ENCODE results near the gene RFX3. TPM values are rescaled to one million over a fixed set of nuclear protein-coding genes. Genes with fewer than 3 reads are reported as not detected.

Gene RFX3
- total RNA-seq, 2 donors from 2014 or later = 27.5 to 28.2 TPM

GRCh38 chr9:3256571-3257330, 269.1 kb downstream of the RFX3 start:
- Mint-ChIP-seq H3K27me3 (ENCODE audit: insufficient read depth) (no peaks in the 10 kb centered on the region), H3K27ac (no peak overlapping the region), H3K36me3 (ENCODE audit: low read depth) (peaks cover 21% of the 10 kb centered on the region), H3K9me3 (no peaks in the 10 kb centered on the region), H3K4me1 (no peaks in the 10 kb centered on the region), H3K4me3 (no peak overlapping the region)
- 90 to 92% methylated on average over 3 of the region's 3 CpGs for WGBS, 2 experiments (ENCODE audit: insufficient coverage in 1 of 2, insufficient read length in 1 of 2)
- no peak overlapping the region for H3K27ac ChIP-seq (ENCODE audit: low read depth, low read length)
- H3K36me3 ChIP-seq (ENCODE audit: control insufficient read depth, insufficient read depth, low read length) = peaks cover 13% of the 10 kb centered on the region
- no peaks in the 10 kb centered on the region for H3K4me1 ChIP-seq (ENCODE audit: control insufficient read depth, insufficient read depth, low read length)
- H3K27me3 ChIP-seq (ENCODE audit: control insufficient read depth, insufficient read depth, low read length, poor library complexity, severe bottlenecking) = no peaks in the 10 kb centered on the region
- H3K9me3 ChIP-seq (ENCODE audit: control insufficient read depth, low read length) = no peaks in the 10 kb centered on the region
- no peak overlapping the region for H3K4me3 ChIP-seq (ENCODE audit: low read length)
- TF ChIP-seq, protein P1, sequence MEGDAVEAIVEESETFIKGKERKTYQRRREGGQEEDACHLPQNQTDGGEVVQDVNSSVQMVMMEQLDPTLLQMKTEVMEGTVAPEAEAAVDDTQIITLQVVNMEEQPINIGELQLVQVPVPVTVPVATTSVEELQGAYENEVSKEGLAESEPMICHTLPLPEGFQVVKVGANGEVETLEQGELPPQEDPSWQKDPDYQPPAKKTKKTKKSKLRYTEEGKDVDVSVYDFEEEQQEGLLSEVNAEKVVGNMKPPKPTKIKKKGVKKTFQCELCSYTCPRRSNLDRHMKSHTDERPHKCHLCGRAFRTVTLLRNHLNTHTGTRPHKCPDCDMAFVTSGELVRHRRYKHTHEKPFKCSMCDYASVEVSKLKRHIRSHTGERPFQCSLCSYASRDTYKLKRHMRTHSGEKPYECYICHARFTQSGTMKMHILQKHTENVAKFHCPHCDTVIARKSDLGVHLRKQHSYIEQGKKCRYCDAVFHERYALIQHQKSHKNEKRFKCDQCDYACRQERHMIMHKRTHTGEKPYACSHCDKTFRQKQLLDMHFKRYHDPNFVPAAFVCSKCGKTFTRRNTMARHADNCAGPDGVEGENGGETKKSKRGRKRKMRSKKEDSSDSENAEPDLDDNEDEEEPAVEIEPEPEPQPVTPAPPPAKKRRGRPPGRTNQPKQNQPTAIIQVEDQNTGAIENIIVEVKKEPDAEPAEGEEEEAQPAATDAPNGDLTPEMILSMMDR (conservative IDR thresholded peaks at IDR 0.05) = no peak
- no peak overlapping the region for H3K9ac ChIP-seq (ENCODE audit: extremely low read depth, low read length, poor library complexity, severe bottlenecking)
- DNase-seq = no peak

DNA sequence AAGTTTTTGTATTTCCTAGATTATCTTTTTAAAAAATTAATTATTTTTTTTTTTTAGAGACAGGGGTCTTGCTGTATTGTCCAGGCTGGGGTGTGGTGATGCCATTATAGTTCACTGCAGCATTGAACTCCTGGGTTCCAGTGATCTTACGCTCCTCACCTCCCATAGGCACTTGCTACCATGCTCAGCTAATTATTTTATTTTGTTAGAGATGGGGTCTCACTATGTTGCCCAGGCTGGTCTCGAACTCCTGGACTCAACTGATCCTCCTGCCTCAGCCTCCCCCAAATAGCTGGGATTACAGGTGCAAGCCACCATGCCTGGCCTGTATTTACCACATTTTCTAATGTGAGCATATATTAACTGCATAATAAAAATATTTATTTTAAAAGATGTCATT, 274.5 kb downstream of the RFX3 start:
- Mint-ChIP-seq H3K36me3 (ENCODE audit: low read depth) (peaks cover 19% of the 10 kb centered on the region), H3K27me3 (ENCODE audit: insufficient read depth) (no peaks in the 10 kb centered on the region), H3K4me3 (no peak overlapping the region), H3K27ac (no peak overlapping the region), H3K9me3 (no peaks in the 10 kb centered on the region), H3K4me1 (no peaks in the 10 kb centered on the region)
- no peaks in the 10 kb centered on the region for H3K27me3 ChIP-seq (ENCODE audit: control insufficient read depth, insufficient read depth, low read length, poor library complexity, severe bottlenecking)
- no peak overlapping the region for H3K27ac ChIP-seq (ENCODE audit: low read depth, low read length)
- no peaks in the 10 kb centered on the region for H3K4me1 ChIP-seq (ENCODE audit: control insufficient read depth, insufficient read depth, low read length)
- no peak for DNase-seq
- no peaks in the 10 kb centered on the region for H3K9me3 ChIP-seq (ENCODE audit: control insufficient read depth, low read length)
- WGBS, 2 experiments (ENCODE audit: insufficient coverage in 1 of 2, insufficient read length in 1 of 2) = 96% methylated on average over 2 of the region's 2 CpGs; no CpG with 5 or more reads in 1 of the 2 experiments
- peaks cover under 1% of the 10 kb centered on the region for H3K36me3 ChIP-seq (ENCODE audit: control insufficient read depth, insufficient read depth, low read length)
- no peak overlapping the region for H3K9ac ChIP-seq (ENCODE audit: extremely low read depth, low read length, poor library complexity, severe bottlenecking)
- TF ChIP-seq, protein P1 (conservative IDR thresholded peaks at IDR 0.05) = no peak
- no peak overlapping the region for H3K4me3 ChIP-seq (ENCODE audit: low read length)

DNA sequence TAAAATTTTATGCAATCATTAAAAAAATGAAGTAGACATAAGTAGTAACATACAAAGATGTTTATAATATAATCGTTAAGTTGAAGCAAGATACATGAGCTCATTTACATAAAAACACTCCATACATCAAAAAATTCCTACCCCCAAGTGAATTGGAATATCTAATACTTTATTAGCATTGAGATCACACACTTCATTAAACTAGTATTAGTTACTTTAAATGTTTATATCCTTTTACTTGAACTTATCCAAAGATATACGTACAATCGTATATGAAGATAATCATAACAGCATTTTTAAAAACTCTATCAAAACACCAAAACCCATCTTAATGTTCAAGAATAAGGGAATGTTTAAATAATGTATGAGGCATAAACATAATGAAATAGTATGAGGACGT, 275.1 kb downstream of the RFX3 start:
- Histone ChIP-seq H3K4me1 (ENCODE audit: control insufficient read depth, insufficient read depth, low read length) (no peaks in the 10 kb centered on the region), H3K36me3 (ENCODE audit: control insufficient read depth, insufficient read depth, low read length) (no peaks in the 10 kb centered on the region), H3K27me3 (ENCODE audit: control insufficient read depth, insufficient read depth, low read length, poor library complexity, severe bottlenecking) (no peaks in the 10 kb centered on the region), H3K9ac (ENCODE audit: extremely low read depth, low read length, poor library complexity, severe bottlenecking) (no peak overlapping the region), H3K9me3 (ENCODE audit: control insufficient read depth, low read length) (no peaks in the 10 kb centered on the region), H3K4me3 (ENCODE audit: low read length) (no peak overlapping the region), H3K27ac (ENCODE audit: low read depth, low read length) (no peak overlapping the region)
- Mint-ChIP-seq H3K36me3 (ENCODE audit: low read depth) (peaks cover 15% of the 10 kb centered on the region), H3K4me3 (no peak overlapping the region), H3K27ac (no peak overlapping the region), H3K4me1 (no peaks in the 10 kb centered on the region), H3K27me3 (ENCODE audit: insufficient read depth) (no peaks in the 10 kb centered on the region), H3K9me3 (no peaks in the 10 kb centered on the region)
- 94 to 100% methylated on average over 1 of the region's 4 CpGs for WGBS, 2 experiments (ENCODE audit: insufficient coverage in 1 of 2, insufficient read length in 1 of 2)
- DNase-seq = no peak
- TF ChIP-seq, protein P1 (conservative IDR thresholded peaks at IDR 0.05) = no peak
